Upper lobe of right lung (tissue), 1 donor: ENCODE results near the gene DLG2. TPM values are rescaled to one million over a fixed set of nuclear protein-coding genes. Genes with fewer than 3 reads are reported as not detected.

Experiments
- ATAC-seq: fragments of 200-7000 bp; cut with Tn5 transposase; one replicate; pipeline ENCODE4 v1.9.1; 2020; ENCODE audit warnings: mild to moderate bottlenecking, moderate library complexity
- DNase-seq: peaks from one replicate; pipeline ENCODE4 v3.0.0-alpha.2; 2020
- H3K27ac ChIP-seq: fragments of 200-600 bp; one replicate; pipeline ENCODE4 v1.8.0; 2022
- H3K27me3 ChIP-seq: fragments of 200-600 bp; one replicate; pipeline ENCODE4 v1.8.0; 2022; ENCODE audit warnings: mild to moderate bottlenecking
- H3K36me3 ChIP-seq: fragments of 200-600 bp; one replicate; pipeline ENCODE4 v1.8.0; 2022
- H3K4me1 ChIP-seq: fragments of 200-600 bp; one replicate; pipeline ENCODE4 v1.8.0; 2022
- H3K4me3 ChIP-seq: fragments of 200-600 bp; one replicate; pipeline ENCODE4 v1.8.0; 2022; ENCODE audit warnings: mild to moderate bottlenecking
- H3K9me3 ChIP-seq: fragments of 200-600 bp; one replicate; pipeline ENCODE4 v1.8.0; 2022
- CTCF ChIP-seq: fragments of 200-600 bp; IDR thresholded peaks from one replicate; pipeline ENCODE4 v1.8.0; 2022; ENCODE audit warnings: antibody characterized with exemption
- intact Hi-C: fragments of 100-400 bp; cut with DNase I; formaldehyde crosslinking; loops from one replicate; pipeline ENCODE4 v1.11.0; 2022
- total RNA-seq: library from RNA; stranded (reverse); fragmentation: NEBNext Ultra II Directional; extraction: Animal tissue kit (Norgen Biotek cat#: 25700); gene quantifications from one replicate; pipeline ENCODE4 v1.2.1, GENCODE V29; 2021
- donor health status: DM: no; HTN: yes; CAD: no; lungs with severe emphysema.

The DLG2 gene
- total RNA-seq, 1 donor from 2014 or later, result 9.7 TPM

GRCh38 chr11:84564180-84564866 lies 1062.8 kb downstream of the DLG2 start:
- Histone ChIP-seq H3K27me3 (no peaks in the 10 kb centered on the region), H3K27ac (no peak overlapping the region), H3K4me1 (no peaks in the 10 kb centered on the region), H3K9me3 (peaks cover 3% of the 10 kb centered on the region), H3K36me3 (no peaks in the 10 kb centered on the region), H3K4me3 (no peak overlapping the region)
- intact Hi-C loops, result no loop called here
- ATAC-seq, result peak; percentile 80
- TF ChIP-seq CTCF, result peak; percentile 85
- DNase-seq, result no peak

GRCh38 chr11:84563356-84563755 lies 1063.8 kb downstream of the DLG2 start:
- Histone ChIP-seq H3K27me3 (no peaks in the 10 kb centered on the region), H3K27ac (no peak overlapping the region), H3K4me1 (no peaks in the 10 kb centered on the region), H3K36me3 (no peaks in the 10 kb centered on the region), H3K4me3 (no peak overlapping the region), H3K9me3 (no peaks in the 10 kb centered on the region)
- ATAC-seq, result no peak
- intact Hi-C loops, result no loop called here
- no peak for TF ChIP-seq CTCF
- DNase-seq, result no peak

GRCh38 chr11:84560206-84560605 lies 1066.9 kb downstream of the DLG2 start:
- intact Hi-C loops, result no loop called here
- ATAC-seq, result no peak
- H3K36me3 ChIP-seq, result no peaks in the 10 kb centered on the region
- no peaks in the 10 kb centered on the region for H3K9me3 ChIP-seq
- no peaks in the 10 kb centered on the region for H3K27me3 ChIP-seq
- no peaks in the 10 kb centered on the region for H3K4me1 ChIP-seq
- DNase-seq, result no peak
- H3K4me3 ChIP-seq, result no peak overlapping the region
- H3K27ac ChIP-seq, result no peak overlapping the region
- no peak for TF ChIP-seq CTCF

- peak; percentile 76 for TF ChIP-seq CTCF
- Histone ChIP-seq H3K9me3 (no peaks in the 10 kb centered on the region), H3K27me3 (no peaks in the 10 kb centered on the region), H3K4me1 (no peaks in the 10 kb centered on the region), H3K27ac (no peak overlapping the region), H3K36me3 (no peaks in the 10 kb centered on the region), H3K4me3 (no peak overlapping the region)
- ATAC-seq (peak; percentile 78), DNase-seq (no peak)
- intact Hi-C loops, result no loop called here
Measured at GRCh38 chr11:84558085-84558905, 1068.8 kb downstream of the DLG2 start.

- intact Hi-C loops, result no loop called here
- ATAC-seq (no peak), DNase-seq (no peak)
- no peaks in the 10 kb centered on the region for H3K9me3 ChIP-seq
- H3K36me3 ChIP-seq, result no peaks in the 10 kb centered on the region
- no peak for TF ChIP-seq CTCF
- no peak overlapping the region for H3K27ac ChIP-seq
- H3K4me3 ChIP-seq, result no peak overlapping the region
- H3K27me3 ChIP-seq, result no peaks in the 10 kb centered on the region
- H3K4me1 ChIP-seq, result no peaks in the 10 kb centered on the region
Measured at GRCh38 chr11:84552791-84553190, 1074.4 kb downstream of the DLG2 start.
